ENCODE measurements around the gene WDR1. TPM values are rescaled to one million over a fixed set of nuclear protein-coding genes. Genes with fewer than 3 reads are reported as not detected.

The WDR1 gene
- total RNA-seq, 4 donors from 2014 or later = 57.3 to 84.2 (median 72.7) TPM

- DNase-seq (no peak), ATAC-seq (no peak)
- in situ Hi-C loops (cut with MboI; ENCODE audit: low sequenced_read_pairs in 4 of 4) = no loop called here
- Histone ChIP-seq H3K4me3 (no peak overlapping the region), H3K36me3 (no peaks in the 10 kb centered on the region), H3K27ac (no peak overlapping the region), H3K9me3 (no peaks in the 10 kb centered on the region), H3K4me1 (peaks cover 0 to 4% of the 10 kb centered on the region in 2 donors), H3K27me3 (no peaks in the 10 kb centered on the region)
- TF ChIP-seq POLR2A (IDR thresholded peaks at IDR 0.05) (no peak), CTCF (IDR thresholded peaks at IDR 0.05 in 4 of 5, conservative IDR thresholded peaks at IDR 0.05 in 1 of 5) (no peak)
- intact Hi-C loops (cut with DNase I; ENCODE audit: low total_unique reads) = loop anchor here (2.0 kb wide), 1 partner anchor 299 kb away; no protein-coding TSS in a partner anchor
Measured at GRCh38 chr4:10061650-10062415, 54.8 kb downstream of the WDR1 start.

DNA sequence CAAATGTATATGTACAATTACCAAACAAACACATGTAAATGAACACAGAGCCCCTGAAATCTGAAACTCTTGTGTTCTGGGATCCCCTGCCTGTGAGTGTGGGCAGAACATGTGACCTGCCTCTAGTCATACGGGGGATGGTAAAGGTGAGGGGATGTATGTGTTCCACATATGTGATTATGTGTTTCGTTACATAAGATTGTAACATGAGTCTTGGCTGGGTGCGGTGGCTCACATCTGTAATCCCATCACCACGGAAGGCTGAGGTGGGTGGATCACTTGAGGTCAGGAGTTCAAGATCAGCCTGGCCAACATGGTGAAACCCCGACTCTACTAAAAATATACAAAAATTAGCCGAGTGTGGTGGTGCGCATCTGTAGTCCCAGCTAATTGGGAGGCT is 58.2 kb downstream of the WDR1 start:
- in situ Hi-C loops (cut with MboI; ENCODE audit: low sequenced_read_pairs in 4 of 4) = no loop called here
- Histone ChIP-seq H3K36me3 (no peaks in the 10 kb centered on the region), H3K4me1 (peaks cover 0 to 4% of the 10 kb centered on the region in 2 donors), H3K27me3 (no peaks in the 10 kb centered on the region), H3K4me3 (no peak overlapping the region), H3K9me3 (no peaks in the 10 kb centered on the region), H3K27ac (no peak overlapping the region)
- intact Hi-C loops (cut with DNase I; ENCODE audit: low total_unique reads) = no loop called here
- DNase-seq (no peak), ATAC-seq (no peak)
- no peak for TF ChIP-seq CTCF (IDR thresholded peaks at IDR 0.05 in 4 of 5, conservative IDR thresholded peaks at IDR 0.05 in 1 of 5)
- TF ChIP-seq POLR2A (IDR thresholded peaks at IDR 0.05) = no peak

GRCh38 chr4:10057023-10057395 is 59.6 kb downstream of the WDR1 start:
- Histone ChIP-seq H3K27me3 (no peaks in the 10 kb centered on the region), H3K4me1 (peaks cover 0 to 4% of the 10 kb centered on the region in 2 donors), H3K36me3 (no peaks in the 10 kb centered on the region), H3K9me3 (no peaks in the 10 kb centered on the region), H3K4me3 (no peak overlapping the region), H3K27ac (no peak overlapping the region)
- in situ Hi-C loops (cut with MboI; ENCODE audit: low sequenced_read_pairs in 4 of 4) = no loop called here
- TF ChIP-seq POLR2A (IDR thresholded peaks at IDR 0.05) = no peak
- no peak for TF ChIP-seq CTCF (IDR thresholded peaks at IDR 0.05 in 4 of 5, conservative IDR thresholded peaks at IDR 0.05 in 1 of 5)
- ATAC-seq = no peak
- no peak for DNase-seq
- intact Hi-C loops (cut with DNase I; ENCODE audit: low total_unique reads) = no loop called here

- H3K36me3 ChIP-seq = no peaks in the 10 kb centered on the region
- no peak overlapping the region for H3K4me3 ChIP-seq
- TF ChIP-seq CTCF (IDR thresholded peaks at IDR 0.05 in 4 of 5, conservative IDR thresholded peaks at IDR 0.05 in 1 of 5) (no peak), POLR2A (IDR thresholded peaks at IDR 0.05) (no peak)
- H3K27me3 ChIP-seq = no peaks in the 10 kb centered on the region
- in situ Hi-C loops (cut with MboI; ENCODE audit: low sequenced_read_pairs in 4 of 4) (no loop called here), intact Hi-C loops (cut with DNase I; ENCODE audit: low total_unique reads) (no loop called here)
- peaks cover 0 to 4% of the 10 kb centered on the region in 2 donors for H3K4me1 ChIP-seq
- DNase-seq (no peak), ATAC-seq (no peak)
- H3K27ac ChIP-seq = no peak overlapping the region
- H3K9me3 ChIP-seq = no peaks in the 10 kb centered on the region
Measured at GRCh38 chr4:10056334-10057022, 60.1 kb downstream of the WDR1 start.
